ENCODE measurements around the gene B3GNT7.
A peak's percentile ranks its signal among the peaks of the same experiment; 100 is the strongest.

Gene B3GNT7

DNA sequence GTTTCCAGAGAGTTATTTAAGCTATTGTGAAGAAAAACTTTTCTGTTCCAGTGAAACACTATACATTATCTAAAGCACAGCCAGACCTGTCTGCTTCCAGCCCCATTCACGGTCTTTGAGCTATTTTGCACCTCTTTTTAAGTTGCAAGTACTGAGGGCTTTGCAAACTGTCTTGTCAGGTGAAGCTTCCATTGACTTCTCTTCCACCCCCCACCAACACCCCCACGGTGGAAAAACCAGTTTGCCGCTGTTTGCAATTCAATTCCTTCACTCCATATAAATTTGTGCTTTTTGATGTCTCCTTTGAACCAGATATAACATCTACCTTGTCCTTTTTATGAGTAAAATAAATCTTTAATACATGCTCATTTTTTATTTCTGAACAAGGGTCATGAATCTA, 15.7 kb downstream of the B3GNT7 start:
- Mint-ChIP-seq H3K9me3 (peaks cover 5 to 6% of the 10 kb centered on the region in 2 donors), H3K27me3 (peaks cover 5 to 13% of the 10 kb centered on the region in 2 donors), H3K4me3 (peak overlapping the region; percentile 29 to 72), H3K27ac (no peak overlapping the region), H3K36me3 (peaks cover 4 to 9% of the 10 kb centered on the region in 2 donors), H3K4me1 (peaks cover 6% of the 10 kb centered on the region in 2 donors)
- ATAC-seq (replicated peaks) (no peak), DNase-seq (no peak)

DNA sequence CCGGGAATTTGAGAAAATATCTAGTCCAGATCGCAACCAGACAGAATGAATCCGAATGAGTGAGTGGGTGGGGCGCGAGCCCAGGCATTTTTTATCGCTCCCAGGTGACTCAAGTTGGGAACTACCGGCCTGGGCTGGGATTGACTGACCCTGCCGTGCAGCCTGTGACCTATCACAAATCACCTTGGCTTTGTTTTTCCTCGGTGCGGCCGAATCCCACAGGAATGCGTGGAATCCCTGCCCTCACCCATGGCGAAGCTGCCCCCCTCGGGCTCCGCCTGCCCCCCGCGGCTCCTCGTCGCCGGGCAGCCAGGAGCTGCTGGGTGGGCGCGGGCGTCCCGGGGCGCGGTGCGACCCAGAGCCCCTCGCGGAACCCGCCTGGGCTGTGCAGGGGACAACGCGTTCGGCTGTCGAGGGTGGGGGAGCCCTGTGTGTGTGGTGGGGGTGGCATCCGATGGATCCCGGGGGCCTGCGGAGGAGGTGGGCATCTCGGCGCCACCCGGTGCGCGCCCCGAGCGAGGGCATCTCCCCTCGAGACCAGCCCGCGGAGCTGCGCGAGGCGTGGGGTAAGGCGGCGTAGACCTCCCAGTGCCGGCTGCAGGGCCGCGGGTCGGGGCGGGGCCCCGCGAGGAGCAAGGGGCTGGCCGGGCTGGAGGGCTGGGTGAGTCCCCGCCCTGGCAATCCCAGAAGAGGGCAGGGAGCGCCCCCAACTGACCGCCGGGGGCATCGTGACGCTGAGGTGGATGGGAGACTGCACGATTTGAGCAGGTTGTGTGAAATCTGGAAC, 16.5 kb downstream of the B3GNT7 start:
- Mint-ChIP-seq H3K27ac (no peak overlapping the region), H3K4me3 (peak overlapping the region; percentile 29 to 72), H3K4me1 (peaks cover 4 to 6% of the 10 kb centered on the region in 2 donors), H3K36me3 (peaks cover 4 to 9% of the 10 kb centered on the region in 2 donors), H3K9me3 (peaks cover 5 to 6% of the 10 kb centered on the region in 2 donors), H3K27me3 (peaks cover 5 to 13% of the 10 kb centered on the region in 2 donors)
- DNase-seq (peak; percentile 82), ATAC-seq (replicated peaks) (peak; percentile 99 to 100)

DNA sequence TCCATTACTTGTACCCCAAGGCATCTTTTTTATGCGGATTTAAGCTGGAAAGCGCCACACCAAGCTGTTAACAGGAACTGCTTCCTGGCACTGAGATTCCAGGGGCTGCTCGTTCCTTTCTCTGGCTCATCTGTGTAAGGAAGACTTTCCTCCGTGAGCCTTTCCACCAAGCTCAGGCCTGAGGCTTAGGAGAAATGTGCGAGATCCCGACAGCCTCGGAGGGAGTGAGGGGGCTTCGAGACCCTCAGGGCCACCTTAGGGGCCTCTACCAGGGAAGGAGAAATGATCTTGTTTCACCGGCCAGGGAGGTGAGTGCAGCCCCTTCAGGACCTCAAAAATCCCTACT, 17.1 kb downstream of the B3GNT7 start:
- Mint-ChIP-seq H3K4me1 (peaks cover 4 to 6% of the 10 kb centered on the region in 2 donors), H3K9me3 (peaks cover 5 to 6% of the 10 kb centered on the region in 2 donors), H3K27me3 (peaks cover 5 to 13% of the 10 kb centered on the region in 2 donors), H3K27ac (no peak overlapping the region), H3K4me3 (peak overlapping the region; percentile 29 to 72), H3K36me3 (peaks cover 4 to 9% of the 10 kb centered on the region in 2 donors)
- DNase-seq = no peak
- ATAC-seq (replicated peaks) = no peak

DNA sequence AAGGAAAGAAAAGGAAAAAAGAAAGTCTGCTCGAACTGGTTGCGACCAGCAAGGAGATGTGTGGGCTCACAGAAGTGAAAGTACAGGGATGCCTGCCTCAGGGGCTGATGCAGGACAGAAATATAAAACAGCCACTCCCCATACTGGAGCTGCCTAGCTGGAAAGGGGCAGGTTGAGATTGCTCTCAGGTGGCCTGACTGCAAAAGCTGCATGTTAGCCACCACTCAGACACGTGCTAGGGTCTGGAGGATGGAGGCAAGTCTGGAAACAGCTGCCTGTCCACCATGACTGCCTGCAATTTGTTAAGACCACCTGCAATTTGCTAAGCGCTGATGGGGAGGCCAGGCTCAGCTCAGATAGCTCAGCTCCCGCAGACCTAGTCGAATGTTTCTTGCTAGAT, 17.9 kb downstream of the B3GNT7 start:
- no peak overlapping the region for H3K4me3 Mint-ChIP-seq
- H3K27ac Mint-ChIP-seq = no peak overlapping the region
- ATAC-seq (replicated peaks) = no peak
- peaks cover 4 to 6% of the 10 kb centered on the region in 2 donors for H3K4me1 Mint-ChIP-seq
- DNase-seq = no peak
- H3K9me3 Mint-ChIP-seq = peaks cover 5 to 6% of the 10 kb centered on the region in 2 donors
- peaks cover 4 to 9% of the 10 kb centered on the region in 2 donors for H3K36me3 Mint-ChIP-seq
- peaks cover 5 to 13% of the 10 kb centered on the region in 2 donors for H3K27me3 Mint-ChIP-seq

DNA sequence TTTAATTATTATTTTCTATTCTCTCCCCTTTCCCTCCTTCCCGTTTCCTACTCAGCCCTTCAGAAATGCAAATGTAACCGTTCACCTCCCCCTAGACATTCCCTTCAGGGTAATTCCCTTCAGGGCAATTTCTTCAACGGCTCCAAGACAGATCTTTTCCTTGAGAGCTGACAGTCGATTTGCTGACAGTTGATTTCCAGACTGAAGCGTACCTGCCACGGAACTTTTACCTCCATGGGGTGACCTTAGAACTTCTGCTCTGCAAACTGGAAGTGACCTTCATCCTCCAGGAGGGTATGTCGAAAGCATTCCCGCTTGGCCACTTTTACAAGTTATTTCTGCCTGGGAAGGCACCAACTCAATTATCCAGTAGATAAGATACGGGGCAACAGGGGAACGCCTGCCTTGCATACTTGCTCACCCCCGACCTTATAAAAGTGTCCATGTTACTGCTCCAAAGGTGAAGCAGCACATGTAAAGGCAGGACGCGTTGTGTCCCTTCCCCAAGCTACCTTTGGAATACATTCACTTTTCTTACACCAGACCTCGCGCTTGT, 18.5 kb downstream of the B3GNT7 start:
- H3K36me3 Mint-ChIP-seq = peaks cover 4 to 9% of the 10 kb centered on the region in 2 donors
- no peak overlapping the region for H3K4me3 Mint-ChIP-seq
- peaks cover 5 to 13% of the 10 kb centered on the region in 2 donors for H3K27me3 Mint-ChIP-seq
- DNase-seq (no peak), ATAC-seq (replicated peaks) (no peak)
- H3K9me3 Mint-ChIP-seq = peaks cover 5 to 6% of the 10 kb centered on the region in 2 donors
- H3K4me1 Mint-ChIP-seq = peaks cover 4 to 6% of the 10 kb centered on the region in 2 donors
- no peak overlapping the region for H3K27ac Mint-ChIP-seq

DNA sequence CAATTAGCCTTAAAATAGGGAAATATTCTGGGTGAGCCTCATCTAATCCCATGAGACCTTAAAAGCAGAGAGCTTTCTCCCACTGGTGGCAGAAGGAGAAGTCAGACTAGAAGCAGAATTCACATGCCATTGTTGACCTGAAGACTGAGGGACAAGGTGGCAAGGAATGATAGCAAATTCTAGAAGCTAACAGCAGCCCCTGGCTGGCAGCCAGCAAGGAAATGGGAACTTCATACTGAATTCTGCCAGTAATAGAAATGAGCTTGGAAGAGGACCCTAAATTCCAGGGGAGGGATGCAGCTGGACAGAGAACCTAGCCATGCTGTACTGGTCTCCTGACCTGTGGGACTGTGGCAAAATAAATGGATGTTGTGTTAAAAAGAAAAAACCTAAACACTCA, 19.5 kb downstream of the B3GNT7 start:
- ATAC-seq (replicated peaks) = no peak
- Mint-ChIP-seq H3K36me3 (peaks cover 4 to 9% of the 10 kb centered on the region in 2 donors), H3K9me3 (peaks cover 5 to 6% of the 10 kb centered on the region in 2 donors), H3K27me3 (peaks cover 11 to 19% of the 10 kb centered on the region in 2 donors), H3K27ac (peak overlapping the region; percentile 22), H3K4me3 (no peak overlapping the region), H3K4me1 (peaks cover 4 to 6% of the 10 kb centered on the region in 2 donors)
- no peak for DNase-seq

DNA sequence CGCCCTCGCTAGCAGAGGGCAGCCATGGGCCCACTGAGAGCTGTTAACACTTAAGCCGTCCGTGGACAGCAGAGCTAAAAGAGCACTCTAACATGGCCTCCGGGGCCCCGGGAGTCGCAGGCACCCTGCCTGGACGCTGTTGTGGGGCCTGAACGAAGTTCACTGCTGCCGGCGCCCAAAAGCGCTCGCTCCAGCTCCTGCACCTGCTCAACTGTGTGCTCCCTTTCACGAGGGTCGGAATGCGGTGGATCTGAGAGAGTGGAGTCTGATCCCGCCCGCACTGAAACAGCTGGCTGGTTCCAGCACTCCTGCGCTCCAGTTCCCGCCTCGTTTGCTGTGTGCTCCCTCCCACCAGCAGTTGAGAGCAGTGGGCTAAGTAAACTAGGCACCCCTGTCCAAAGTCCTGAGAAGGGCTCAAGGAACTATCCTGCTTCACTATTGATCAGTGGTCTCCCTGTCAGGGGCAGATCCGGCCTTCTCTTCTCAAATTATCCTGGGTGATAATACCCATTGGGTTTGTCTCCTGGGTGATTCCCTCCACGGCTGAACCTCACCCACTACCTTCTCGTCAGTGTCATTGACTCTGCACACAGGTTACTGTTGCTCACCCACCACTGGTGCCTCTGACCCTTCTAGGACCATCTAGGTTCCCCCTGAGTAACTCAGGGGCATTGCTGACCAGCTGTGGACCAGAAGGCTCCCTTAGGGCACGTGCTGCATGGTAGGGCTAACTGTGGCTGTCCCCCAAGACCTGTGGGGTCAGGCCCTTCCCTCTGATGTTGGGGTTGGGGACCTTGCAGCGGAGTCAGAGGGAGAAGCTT, 23.5 kb downstream of the B3GNT7 start:
- no peak overlapping the region for H3K27ac Mint-ChIP-seq
- no peak for DNase-seq
- no peaks in the 10 kb centered on the region for H3K4me1 Mint-ChIP-seq
- no peak for ATAC-seq (replicated peaks)
- H3K9me3 Mint-ChIP-seq = no peaks in the 10 kb centered on the region
- no peak overlapping the region for H3K4me3 Mint-ChIP-seq
- H3K27me3 Mint-ChIP-seq = peaks cover 11 to 12% of the 10 kb centered on the region in 2 donors
- H3K36me3 Mint-ChIP-seq = no peaks in the 10 kb centered on the region

DNA sequence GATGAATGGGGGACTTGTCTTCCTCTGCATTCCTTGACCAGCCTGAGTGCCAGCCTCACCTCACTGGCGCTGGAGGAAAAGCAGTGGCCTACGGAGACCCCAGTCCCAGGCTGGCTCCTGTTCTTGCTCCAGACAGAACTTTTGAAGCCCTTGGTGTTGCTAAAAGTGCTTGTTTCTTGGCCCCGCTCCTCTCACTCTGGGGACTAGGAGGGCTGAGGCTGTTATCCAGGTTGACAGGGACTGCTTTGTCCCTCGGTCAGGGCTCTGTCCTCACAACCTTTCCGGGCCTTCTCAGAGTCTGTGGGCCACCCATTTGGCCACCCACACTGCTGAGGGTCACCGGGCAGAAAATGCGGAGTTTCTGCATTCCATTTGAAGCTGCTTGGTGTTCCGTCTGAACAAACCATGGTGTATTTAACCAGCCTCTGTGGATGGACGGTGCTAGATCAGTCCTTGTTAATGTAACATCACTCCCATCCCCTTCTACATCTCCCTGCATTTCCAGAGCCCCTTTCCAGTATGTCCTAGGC, 25.6 kb downstream of the B3GNT7 start:
- no peak overlapping the region for H3K27ac Mint-ChIP-seq
- H3K4me3 Mint-ChIP-seq = no peak overlapping the region
- H3K4me1 Mint-ChIP-seq = no peaks in the 10 kb centered on the region
- no peaks in the 10 kb centered on the region for H3K36me3 Mint-ChIP-seq
- H3K27me3 Mint-ChIP-seq = peaks cover 6% of the 10 kb centered on the region in 2 donors
- H3K9me3 Mint-ChIP-seq = no peaks in the 10 kb centered on the region
- no peak for ATAC-seq (replicated peaks)
- DNase-seq = no peak

DNA sequence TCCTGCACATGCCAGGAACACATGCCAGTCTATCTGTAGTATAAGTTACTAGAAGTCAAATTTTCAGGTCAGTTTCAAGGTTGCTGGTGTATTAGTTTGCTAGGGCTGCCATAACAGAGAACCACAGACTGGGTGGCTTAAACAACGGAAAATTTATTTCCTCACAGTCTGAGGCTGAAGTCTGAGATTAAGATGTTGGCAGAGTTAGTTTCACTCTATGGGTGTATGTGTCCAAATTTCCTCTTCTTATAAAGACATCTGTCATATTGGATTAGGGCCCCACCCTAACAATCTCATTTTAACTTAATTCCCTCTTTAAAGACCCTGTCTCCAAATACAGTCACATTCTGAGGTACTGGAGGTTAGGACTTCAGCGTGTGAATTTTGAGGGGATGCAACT, 26.5 kb downstream of the B3GNT7 start:
- Mint-ChIP-seq H3K36me3 (no peaks in the 10 kb centered on the region), H3K9me3 (no peaks in the 10 kb centered on the region), H3K4me3 (no peak overlapping the region), H3K27me3 (peaks cover 6% of the 10 kb centered on the region in 2 donors), H3K4me1 (no peaks in the 10 kb centered on the region), H3K27ac (no peak overlapping the region)
- no peak for DNase-seq
- ATAC-seq (replicated peaks) = no peak

DNA sequence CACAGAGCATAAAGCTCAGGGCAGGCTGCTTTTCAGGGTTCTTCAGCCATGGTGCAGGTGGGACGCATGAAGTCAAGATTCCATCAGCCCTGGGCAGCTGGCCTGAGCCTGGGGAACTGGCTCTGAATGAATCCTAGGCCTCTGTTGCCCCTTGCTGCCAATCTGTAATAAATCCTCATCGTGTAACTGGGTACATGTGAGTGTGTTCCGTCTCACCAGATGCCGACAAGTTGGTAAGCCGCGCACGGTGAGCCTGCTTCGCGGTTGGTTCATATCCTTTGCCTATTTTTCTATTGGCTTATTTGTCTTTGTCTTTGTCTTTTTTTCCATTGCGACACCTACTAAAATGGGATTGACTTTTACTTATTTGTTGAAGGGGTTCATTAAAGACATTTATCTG, 27.7 kb downstream of the B3GNT7 start:
- Mint-ChIP-seq H3K9me3 (no peaks in the 10 kb centered on the region), H3K4me3 (no peak overlapping the region), H3K27ac (no peak overlapping the region), H3K36me3 (no peaks in the 10 kb centered on the region), H3K27me3 (peaks cover 6% of the 10 kb centered on the region in 2 donors), H3K4me1 (no peaks in the 10 kb centered on the region)
- no peak for DNase-seq
- ATAC-seq (replicated peaks) = no peak

DNA sequence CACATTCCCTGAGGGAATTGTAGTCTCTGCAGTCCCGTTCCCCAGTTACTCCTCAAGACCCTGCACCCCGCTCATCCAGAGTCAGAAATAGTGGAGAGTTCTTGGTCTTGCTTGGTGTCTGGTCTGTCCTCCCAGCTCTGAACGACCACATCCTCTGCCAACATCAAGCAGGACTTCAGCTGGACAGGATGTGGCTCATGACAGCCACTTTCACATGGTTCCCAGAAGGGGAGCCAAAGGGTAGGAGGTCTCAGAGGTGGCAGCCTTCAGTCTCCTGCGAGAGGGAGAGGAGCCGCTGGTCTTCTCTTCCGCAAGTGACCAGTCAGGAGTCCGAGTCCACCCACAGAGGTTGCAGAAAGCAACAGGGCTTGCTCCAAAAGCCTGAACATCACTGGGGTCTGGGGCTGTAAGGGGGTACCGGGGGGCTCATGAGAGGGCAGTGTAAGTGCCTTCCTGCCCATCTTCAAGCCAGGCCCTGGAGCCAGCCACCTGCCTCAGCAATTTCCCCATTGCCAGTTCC, 29.8 kb downstream of the B3GNT7 start:
- Mint-ChIP-seq H3K9me3 (peaks cover under 1 to 1% of the 10 kb centered on the region in 2 donors), H3K27ac (no peak overlapping the region), H3K4me3 (no peak overlapping the region), H3K4me1 (no peaks in the 10 kb centered on the region), H3K36me3 (peaks cover 0 to under 1% of the 10 kb centered on the region in 2 donors), H3K27me3 (no peaks in the 10 kb centered on the region)
- no peak for ATAC-seq (replicated peaks)
- no peak for DNase-seq

DNA sequence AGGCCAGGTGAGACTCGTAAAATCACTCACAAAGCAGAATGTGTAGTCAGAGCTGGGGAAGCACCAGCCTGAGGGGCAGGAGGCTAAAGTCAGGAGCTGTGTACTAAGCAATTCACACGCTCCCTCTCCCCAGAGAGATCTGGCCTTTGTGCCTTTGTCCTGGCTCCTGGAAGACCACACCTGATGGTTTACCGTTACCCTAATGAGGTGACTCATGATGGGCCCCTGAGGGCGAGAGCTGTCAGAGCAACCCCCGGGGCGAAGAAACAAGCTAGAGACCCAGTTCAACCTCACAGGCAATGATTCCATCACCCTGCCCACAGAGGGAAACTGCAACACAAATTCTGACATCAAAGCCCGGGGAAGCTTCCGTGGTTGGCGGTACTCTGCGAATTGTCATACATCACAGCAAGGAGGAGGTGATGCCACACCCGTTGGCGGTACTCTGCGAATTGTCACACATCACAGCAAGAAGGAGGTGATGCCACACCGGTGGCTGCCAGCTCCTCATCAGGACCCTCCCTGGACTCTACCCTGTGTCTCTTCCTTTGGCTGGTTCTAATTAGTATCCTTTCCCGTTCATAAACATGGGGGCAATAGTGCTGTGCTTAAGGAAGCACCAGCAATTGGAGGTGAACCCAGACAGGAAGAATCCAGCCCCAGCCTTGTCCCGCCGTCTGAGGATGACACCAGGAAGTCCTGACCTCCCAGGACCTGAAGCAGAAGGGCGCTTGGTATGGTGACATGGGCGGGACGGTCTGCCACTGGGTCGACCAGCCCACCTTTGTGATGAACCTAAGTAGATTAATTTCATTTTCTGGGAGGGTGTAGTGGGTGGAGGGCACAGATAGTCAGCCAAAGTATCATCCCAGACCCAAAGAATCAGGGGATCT, 30.5 kb downstream of the B3GNT7 start:
- peaks cover 0 to 2% of the 10 kb centered on the region in 2 donors for H3K27me3 Mint-ChIP-seq
- H3K4me3 Mint-ChIP-seq = no peak overlapping the region
- peaks cover 7% of the 10 kb centered on the region in 2 donors for H3K9me3 Mint-ChIP-seq
- ATAC-seq (replicated peaks) (no peak), DNase-seq (no peak)
- H3K27ac Mint-ChIP-seq = no peak overlapping the region
- no peaks in the 10 kb centered on the region for H3K4me1 Mint-ChIP-seq
- peaks cover 0 to 6% of the 10 kb centered on the region in 2 donors for H3K36me3 Mint-ChIP-seq

DNA sequence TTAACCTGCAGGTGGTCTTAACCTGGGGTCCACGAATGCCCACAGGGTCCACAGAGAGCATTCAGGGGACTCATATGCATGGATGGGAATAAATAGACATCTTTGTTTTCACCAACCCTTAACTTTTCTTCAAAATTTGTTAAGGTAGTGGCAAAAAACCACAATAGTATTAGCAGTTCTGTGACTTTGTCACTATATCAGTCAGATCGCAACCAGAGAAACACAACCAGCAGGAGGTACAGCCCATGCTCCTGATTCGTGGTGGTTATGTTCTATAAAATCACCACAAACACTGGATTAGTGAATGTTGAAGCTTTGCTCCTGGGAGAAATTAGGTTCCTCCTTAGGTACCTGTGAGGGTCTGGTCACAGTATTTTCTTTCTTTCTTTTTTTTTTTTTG, 31.6 kb downstream of the B3GNT7 start:
- no peak overlapping the region for H3K4me3 Mint-ChIP-seq
- H3K27me3 Mint-ChIP-seq = peaks cover 6 to 9% of the 10 kb centered on the region in 2 donors
- DNase-seq = no peak
- no peaks in the 10 kb centered on the region for H3K4me1 Mint-ChIP-seq
- H3K9me3 Mint-ChIP-seq = peaks cover 15 to 17% of the 10 kb centered on the region in 2 donors
- no peak overlapping the region for H3K27ac Mint-ChIP-seq
- peaks cover 4 to 16% of the 10 kb centered on the region in 2 donors for H3K36me3 Mint-ChIP-seq
- ATAC-seq (replicated peaks) = no peak

All from stimulated activated naive B cell treated with anti-CD40 and anti-IgM and Interleukin-4, amounts not matched to agents 10 μg/mL and 1 μg/mL and 100 μg/mL, for 72 hours (primary cell).